WTC11 (cell line): ENCODE measurements around the gene ARTN. TPM values are rescaled to one million over a fixed set of nuclear protein-coding genes. Genes with fewer than 3 reads are reported as not detected.

Experiments used
- ATAC-seq: fragments of 200-7000 bp; cut with Tn5 transposase; 2 replicates; pipeline ENCODE4 v1.10.0; 2021; ENCODE audit warnings: mild to moderate bottlenecking, moderate library complexity
- CTCF ChIA-PET: fragments of 300-600 bp; sonication (Branson Sonifier 250); formaldehyde crosslinking; loops from one replicate; lab custom pipeline; 2021; ENCODE audit warnings: antibody characterized with exemption; lab: Charles Lee
- POLR2A ChIA-PET: fragments of 350-600 bp; sonication (Branson Sonifier 250); formaldehyde crosslinking; loops from one replicate; lab custom pipeline; 2021; ENCODE audit warnings: antibody characterized with exemption; lab: Charles Lee
- DNase-seq: peaks from one replicate; pipeline ENCODE4 v3.0.0; 2021; ENCODE audit warnings: low spot score
- H3K27ac Mint-ChIP-seq: 2 replicates; pipeline ENCODE4 v1.8.0; 2021; ENCODE audit warnings: mixed read lengths
- H3K27me3 Mint-ChIP-seq: 2 replicates; pipeline ENCODE4 v1.8.0; 2021; ENCODE audit warnings: low read depth, mild to moderate bottlenecking, moderate library complexity, mixed read lengths
- H3K36me3 Mint-ChIP-seq: 2 replicates; pipeline ENCODE4 v1.8.0; 2021; ENCODE audit warnings: mixed read lengths
- H3K4me1 Mint-ChIP-seq: 2 replicates; pipeline ENCODE4 v1.8.0; 2022; ENCODE audit warnings: mixed read lengths
- H3K4me3 Mint-ChIP-seq: 2 replicates; pipeline ENCODE4 v1.8.0; 2021; ENCODE audit warnings: mild to moderate bottlenecking, moderate library complexity, mixed read lengths
- H3K9me3 Mint-ChIP-seq: 2 replicates; pipeline ENCODE4 v1.8.0; 2021; ENCODE audit warnings: mixed read lengths
- FOXK1 ChIP-seq: sonication (generic); formaldehyde crosslinking; IDR thresholded peaks from 2 replicates; pipeline ENCODE4 v1.8.0; 2022; ENCODE audit warnings: mild to moderate bottlenecking, moderate library complexity, missing genetic modification reagents
- GTF2I ChIP-seq: fragments of 250-450 bp; sonication (Bioruptor Pico); conservative IDR thresholded peaks from 2 replicates; pipeline ENCODE4 v1.4.0; 2021; ENCODE audit warnings: mild to moderate bottlenecking
- OVOL2 ChIP-seq: fragments of 250-450 bp; sonication (Bioruptor Pico); IDR thresholded peaks from 2 replicates; pipeline ENCODE4 v1.9.0; 2021; ENCODE audit warnings: mild to moderate bottlenecking, borderline replicate concordance
- SMAD4 ChIP-seq: sonication (generic); formaldehyde crosslinking; IDR thresholded peaks from 2 replicates; pipeline ENCODE4 v1.8.0; 2022; ENCODE audit warnings: mild to moderate bottlenecking, missing genetic modification reagents
- ZNF263 ChIP-seq: sonication (generic); formaldehyde crosslinking; IDR thresholded peaks from 2 replicates; pipeline ENCODE4 v1.8.1; 2022; ENCODE audit warnings: low read depth, mild to moderate bottlenecking, moderate library complexity, missing genetic modification reagents
- total RNA-seq: library from RNA; stranded (reverse); gene quantifications from 3 replicates; pipeline ENCODE4 v1.2.3, GENCODE V29; 2021
- TF ChIP-seq, protein P1 (sequence below): sonication (generic); formaldehyde crosslinking; IDR thresholded peaks from 2 replicates; pipeline ENCODE4 v1.8.0; 2022; ENCODE audit warnings: missing genetic modification reagents
- TF ChIP-seq, protein P2 (sequence below): sonication (generic); formaldehyde crosslinking; conservative IDR thresholded peaks from 2 replicates; pipeline ENCODE4 v1.8.1; 2023; ENCODE audit warnings: mild to moderate bottlenecking, low read depth, missing genetic modification reagents, moderate library complexity
- TF ChIP-seq, protein P3 (sequence below): fragments of 200-600 bp; IDR thresholded peaks from 2 replicates; pipeline ENCODE4 v1.8.0; 2022; ENCODE audit warnings: antibody characterized with exemption
- TF ChIP-seq, protein P4 (sequence below): fragments of 250-450 bp; sonication (Bioruptor Pico); IDR thresholded peaks from 2 replicates; pipeline ENCODE4 v1.9.0; 2021; ENCODE audit warnings: mild to moderate bottlenecking, borderline replicate concordance
- TF ChIP-seq, protein P5 (sequence below): fragments of 250-450 bp; sonication (Bioruptor Pico); IDR thresholded peaks from 2 replicates; pipeline ENCODE4 v1.9.0; 2021; ENCODE audit warnings: moderate library complexity, mild to moderate bottlenecking, inconsistent platforms, borderline replicate concordance
- TF ChIP-seq, protein P6 (sequence below): sonication (generic); formaldehyde crosslinking; IDR thresholded peaks from 2 replicates; pipeline ENCODE4 v1.8.0; 2023; ENCODE audit warnings: mild to moderate bottlenecking, missing genetic modification reagents
- TF ChIP-seq, protein P7 (sequence below): sonication (generic); formaldehyde crosslinking; IDR thresholded peaks from 2 replicates; pipeline ENCODE4 v1.8.1; 2022; ENCODE audit warnings: mild to moderate bottlenecking, moderate library complexity, missing genetic modification reagents
- TF ChIP-seq, protein P8 (sequence below): sonication (generic); formaldehyde crosslinking; IDR thresholded peaks from 2 replicates; pipeline ENCODE4 v1.8.0; 2023; ENCODE audit warnings: missing genetic modification reagents
- TF ChIP-seq, protein P9 (sequence below): sonication (generic); formaldehyde crosslinking; IDR thresholded peaks from 2 replicates; pipeline ENCODE4 v1.8.1; 2023; ENCODE audit warnings: mild to moderate bottlenecking, missing genetic modification reagents, borderline replicate concordance

Gene ARTN
- total RNA-seq, 1 experiment from 2014 or later, result 28.5 TPM

DNA sequence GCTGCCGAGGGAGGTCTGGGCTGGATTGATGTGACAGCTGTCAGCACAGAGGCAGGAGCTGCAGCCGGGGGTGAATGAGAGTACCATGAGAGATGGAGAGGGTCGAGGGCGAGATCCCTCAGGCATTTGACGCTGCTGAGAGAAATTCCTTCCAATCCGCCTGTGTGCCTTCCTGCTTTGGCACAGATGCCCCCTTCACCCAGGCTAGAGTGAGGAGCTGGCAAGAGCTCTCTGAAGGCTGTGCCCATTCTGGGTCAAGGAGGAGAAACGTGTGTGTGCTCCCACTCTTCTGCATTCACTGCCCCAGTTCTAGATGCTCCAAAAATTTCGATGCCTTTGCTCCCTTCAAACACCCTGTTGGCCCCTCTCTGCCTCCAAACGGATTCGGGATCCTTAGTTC is 4.8 kb downstream of the ARTN start:
- ChIA-PET CTCF (interaction anchor here (0.8 to 11.9 kb wide), 4 partner anchors 36 to 172 kb away, joined by 3 to 992 read pairs (median 3); partner anchors contain the start of gene ATP6V0B), POLR2A (no interaction called here)
- Mint-ChIP-seq H3K9me3 (no peaks in the 10 kb centered on the region), H3K36me3 (no peaks in the 10 kb centered on the region), H3K27ac (no peak overlapping the region; the same call in 1 of the 2 replicates), H3K4me3 (no peak overlapping the region), H3K27me3 (no peaks in the 10 kb centered on the region; the same call in 1 of the 2 replicates), H3K4me1 (peaks cover 58% of the 10 kb centered on the region)
- no peak for DNase-seq
- ATAC-seq, result no peak
- TF ChIP-seq, protein P1, sequence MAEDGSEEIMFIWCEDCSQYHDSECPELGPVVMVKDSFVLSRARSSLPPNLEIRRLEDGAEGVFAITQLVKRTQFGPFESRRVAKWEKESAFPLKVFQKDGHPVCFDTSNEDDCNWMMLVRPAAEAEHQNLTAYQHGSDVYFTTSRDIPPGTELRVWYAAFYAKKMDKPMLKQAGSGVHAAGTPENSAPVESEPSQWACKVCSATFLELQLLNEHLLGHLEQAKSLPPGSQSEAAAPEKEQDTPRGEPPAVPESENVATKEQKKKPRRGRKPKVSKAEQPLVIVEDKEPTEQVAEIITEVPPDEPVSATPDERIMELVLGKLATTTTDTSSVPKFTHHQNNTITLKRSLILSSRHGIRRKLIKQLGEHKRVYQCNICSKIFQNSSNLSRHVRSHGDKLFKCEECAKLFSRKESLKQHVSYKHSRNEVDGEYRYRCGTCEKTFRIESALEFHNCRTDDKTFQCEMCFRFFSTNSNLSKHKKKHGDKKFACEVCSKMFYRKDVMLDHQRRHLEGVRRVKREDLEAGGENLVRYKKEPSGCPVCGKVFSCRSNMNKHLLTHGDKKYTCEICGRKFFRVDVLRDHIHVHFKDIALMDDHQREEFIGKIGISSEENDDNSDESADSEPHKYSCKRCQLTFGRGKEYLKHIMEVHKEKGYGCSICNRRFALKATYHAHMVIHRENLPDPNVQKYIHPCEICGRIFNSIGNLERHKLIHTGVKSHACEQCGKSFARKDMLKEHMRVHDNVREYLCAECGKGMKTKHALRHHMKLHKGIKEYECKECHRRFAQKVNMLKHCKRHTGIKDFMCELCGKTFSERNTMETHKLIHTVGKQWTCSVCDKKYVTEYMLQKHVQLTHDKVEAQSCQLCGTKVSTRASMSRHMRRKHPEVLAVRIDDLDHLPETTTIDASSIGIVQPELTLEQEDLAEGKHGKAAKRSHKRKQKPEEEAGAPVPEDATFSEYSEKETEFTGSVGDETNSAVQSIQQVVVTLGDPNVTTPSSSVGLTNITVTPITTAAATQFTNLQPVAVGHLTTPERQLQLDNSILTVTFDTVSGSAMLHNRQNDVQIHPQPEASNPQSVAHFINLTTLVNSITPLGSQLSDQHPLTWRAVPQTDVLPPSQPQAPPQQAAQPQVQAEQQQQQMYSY, result no peak
- no peak for TF ChIP-seq FOXK1 (CRISPR knock-in tag)
- no peak for TF ChIP-seq GTF2I (CRISPR knock-in tag)
- TF ChIP-seq SMAD4, result no peak
- TF ChIP-seq, protein P2, sequence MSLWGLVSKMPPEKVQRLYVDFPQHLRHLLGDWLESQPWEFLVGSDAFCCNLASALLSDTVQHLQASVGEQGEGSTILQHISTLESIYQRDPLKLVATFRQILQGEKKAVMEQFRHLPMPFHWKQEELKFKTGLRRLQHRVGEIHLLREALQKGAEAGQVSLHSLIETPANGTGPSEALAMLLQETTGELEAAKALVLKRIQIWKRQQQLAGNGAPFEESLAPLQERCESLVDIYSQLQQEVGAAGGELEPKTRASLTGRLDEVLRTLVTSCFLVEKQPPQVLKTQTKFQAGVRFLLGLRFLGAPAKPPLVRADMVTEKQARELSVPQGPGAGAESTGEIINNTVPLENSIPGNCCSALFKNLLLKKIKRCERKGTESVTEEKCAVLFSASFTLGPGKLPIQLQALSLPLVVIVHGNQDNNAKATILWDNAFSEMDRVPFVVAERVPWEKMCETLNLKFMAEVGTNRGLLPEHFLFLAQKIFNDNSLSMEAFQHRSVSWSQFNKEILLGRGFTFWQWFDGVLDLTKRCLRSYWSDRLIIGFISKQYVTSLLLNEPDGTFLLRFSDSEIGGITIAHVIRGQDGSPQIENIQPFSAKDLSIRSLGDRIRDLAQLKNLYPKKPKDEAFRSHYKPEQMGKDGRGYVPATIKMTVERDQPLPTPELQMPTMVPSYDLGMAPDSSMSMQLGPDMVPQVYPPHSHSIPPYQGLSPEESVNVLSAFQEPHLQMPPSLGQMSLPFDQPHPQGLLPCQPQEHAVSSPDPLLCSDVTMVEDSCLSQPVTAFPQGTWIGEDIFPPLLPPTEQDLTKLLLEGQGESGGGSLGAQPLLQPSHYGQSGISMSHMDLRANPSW (CRISPR knock-in tag), result no peak
- TF ChIP-seq, protein P3, sequence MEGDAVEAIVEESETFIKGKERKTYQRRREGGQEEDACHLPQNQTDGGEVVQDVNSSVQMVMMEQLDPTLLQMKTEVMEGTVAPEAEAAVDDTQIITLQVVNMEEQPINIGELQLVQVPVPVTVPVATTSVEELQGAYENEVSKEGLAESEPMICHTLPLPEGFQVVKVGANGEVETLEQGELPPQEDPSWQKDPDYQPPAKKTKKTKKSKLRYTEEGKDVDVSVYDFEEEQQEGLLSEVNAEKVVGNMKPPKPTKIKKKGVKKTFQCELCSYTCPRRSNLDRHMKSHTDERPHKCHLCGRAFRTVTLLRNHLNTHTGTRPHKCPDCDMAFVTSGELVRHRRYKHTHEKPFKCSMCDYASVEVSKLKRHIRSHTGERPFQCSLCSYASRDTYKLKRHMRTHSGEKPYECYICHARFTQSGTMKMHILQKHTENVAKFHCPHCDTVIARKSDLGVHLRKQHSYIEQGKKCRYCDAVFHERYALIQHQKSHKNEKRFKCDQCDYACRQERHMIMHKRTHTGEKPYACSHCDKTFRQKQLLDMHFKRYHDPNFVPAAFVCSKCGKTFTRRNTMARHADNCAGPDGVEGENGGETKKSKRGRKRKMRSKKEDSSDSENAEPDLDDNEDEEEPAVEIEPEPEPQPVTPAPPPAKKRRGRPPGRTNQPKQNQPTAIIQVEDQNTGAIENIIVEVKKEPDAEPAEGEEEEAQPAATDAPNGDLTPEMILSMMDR, result no peak
- TF ChIP-seq, protein P4, sequence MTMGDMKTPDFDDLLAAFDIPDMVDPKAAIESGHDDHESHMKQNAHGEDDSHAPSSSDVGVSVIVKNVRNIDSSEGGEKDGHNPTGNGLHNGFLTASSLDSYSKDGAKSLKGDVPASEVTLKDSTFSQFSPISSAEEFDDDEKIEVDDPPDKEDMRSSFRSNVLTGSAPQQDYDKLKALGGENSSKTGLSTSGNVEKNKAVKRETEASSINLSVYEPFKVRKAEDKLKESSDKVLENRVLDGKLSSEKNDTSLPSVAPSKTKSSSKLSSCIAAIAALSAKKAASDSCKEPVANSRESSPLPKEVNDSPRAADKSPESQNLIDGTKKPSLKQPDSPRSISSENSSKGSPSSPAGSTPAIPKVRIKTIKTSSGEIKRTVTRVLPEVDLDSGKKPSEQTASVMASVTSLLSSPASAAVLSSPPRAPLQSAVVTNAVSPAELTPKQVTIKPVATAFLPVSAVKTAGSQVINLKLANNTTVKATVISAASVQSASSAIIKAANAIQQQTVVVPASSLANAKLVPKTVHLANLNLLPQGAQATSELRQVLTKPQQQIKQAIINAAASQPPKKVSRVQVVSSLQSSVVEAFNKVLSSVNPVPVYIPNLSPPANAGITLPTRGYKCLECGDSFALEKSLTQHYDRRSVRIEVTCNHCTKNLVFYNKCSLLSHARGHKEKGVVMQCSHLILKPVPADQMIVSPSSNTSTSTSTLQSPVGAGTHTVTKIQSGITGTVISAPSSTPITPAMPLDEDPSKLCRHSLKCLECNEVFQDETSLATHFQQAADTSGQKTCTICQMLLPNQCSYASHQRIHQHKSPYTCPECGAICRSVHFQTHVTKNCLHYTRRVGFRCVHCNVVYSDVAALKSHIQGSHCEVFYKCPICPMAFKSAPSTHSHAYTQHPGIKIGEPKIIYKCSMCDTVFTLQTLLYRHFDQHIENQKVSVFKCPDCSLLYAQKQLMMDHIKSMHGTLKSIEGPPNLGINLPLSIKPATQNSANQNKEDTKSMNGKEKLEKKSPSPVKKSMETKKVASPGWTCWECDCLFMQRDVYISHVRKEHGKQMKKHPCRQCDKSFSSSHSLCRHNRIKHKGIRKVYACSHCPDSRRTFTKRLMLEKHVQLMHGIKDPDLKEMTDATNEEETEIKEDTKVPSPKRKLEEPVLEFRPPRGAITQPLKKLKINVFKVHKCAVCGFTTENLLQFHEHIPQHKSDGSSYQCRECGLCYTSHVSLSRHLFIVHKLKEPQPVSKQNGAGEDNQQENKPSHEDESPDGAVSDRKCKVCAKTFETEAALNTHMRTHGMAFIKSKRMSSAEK (CRISPR knock-in tag), result no peak
- TF ChIP-seq, protein P5, sequence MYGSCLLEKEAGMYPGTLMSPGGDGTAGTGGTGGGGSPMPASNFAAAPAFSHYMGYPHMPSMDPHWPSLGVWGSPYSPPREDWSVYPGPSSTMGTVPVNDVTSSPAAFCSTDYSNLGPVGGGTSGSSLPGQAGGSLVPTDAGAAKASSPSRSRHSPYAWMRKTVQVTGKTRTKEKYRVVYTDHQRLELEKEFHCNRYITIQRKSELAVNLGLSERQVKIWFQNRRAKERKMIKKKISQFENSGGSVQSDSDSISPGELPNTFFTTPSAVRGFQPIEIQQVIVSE (CRISPR knock-in tag), result no peak
- no peak for TF ChIP-seq ZNF263 (CRISPR knock-in tag)
- TF ChIP-seq, protein P6, sequence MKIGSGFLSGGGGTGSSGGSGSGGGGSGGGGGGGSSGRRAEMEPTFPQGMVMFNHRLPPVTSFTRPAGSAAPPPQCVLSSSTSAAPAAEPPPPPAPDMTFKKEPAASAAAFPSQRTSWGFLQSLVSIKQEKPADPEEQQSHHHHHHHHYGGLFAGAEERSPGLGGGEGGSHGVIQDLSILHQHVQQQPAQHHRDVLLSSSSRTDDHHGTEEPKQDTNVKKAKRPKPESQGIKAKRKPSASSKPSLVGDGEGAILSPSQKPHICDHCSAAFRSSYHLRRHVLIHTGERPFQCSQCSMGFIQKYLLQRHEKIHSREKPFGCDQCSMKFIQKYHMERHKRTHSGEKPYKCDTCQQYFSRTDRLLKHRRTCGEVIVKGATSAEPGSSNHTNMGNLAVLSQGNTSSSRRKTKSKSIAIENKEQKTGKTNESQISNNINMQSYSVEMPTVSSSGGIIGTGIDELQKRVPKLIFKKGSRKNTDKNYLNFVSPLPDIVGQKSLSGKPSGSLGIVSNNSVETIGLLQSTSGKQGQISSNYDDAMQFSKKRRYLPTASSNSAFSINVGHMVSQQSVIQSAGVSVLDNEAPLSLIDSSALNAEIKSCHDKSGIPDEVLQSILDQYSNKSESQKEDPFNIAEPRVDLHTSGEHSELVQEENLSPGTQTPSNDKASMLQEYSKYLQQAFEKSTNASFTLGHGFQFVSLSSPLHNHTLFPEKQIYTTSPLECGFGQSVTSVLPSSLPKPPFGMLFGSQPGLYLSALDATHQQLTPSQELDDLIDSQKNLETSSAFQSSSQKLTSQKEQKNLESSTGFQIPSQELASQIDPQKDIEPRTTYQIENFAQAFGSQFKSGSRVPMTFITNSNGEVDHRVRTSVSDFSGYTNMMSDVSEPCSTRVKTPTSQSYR (CRISPR knock-in tag), result no peak
- TF ChIP-seq OVOL2 (CRISPR knock-in tag), result no peak
- TF ChIP-seq, protein P7, sequence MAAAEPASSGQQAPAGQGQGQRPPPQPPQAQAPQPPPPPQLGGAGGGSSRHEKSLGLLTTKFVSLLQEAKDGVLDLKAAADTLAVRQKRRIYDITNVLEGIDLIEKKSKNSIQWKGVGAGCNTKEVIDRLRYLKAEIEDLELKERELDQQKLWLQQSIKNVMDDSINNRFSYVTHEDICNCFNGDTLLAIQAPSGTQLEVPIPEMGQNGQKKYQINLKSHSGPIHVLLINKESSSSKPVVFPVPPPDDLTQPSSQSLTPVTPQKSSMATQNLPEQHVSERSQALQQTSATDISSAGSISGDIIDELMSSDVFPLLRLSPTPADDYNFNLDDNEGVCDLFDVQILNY (CRISPR knock-in tag), result no peak
- TF ChIP-seq, protein P8, sequence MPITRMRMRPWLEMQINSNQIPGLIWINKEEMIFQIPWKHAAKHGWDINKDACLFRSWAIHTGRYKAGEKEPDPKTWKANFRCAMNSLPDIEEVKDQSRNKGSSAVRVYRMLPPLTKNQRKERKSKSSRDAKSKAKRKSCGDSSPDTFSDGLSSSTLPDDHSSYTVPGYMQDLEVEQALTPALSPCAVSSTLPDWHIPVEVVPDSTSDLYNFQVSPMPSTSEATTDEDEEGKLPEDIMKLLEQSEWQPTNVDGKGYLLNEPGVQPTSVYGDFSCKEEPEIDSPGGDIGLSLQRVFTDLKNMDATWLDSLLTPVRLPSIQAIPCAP (CRISPR knock-in tag), result no peak
- TF ChIP-seq, protein P9, sequence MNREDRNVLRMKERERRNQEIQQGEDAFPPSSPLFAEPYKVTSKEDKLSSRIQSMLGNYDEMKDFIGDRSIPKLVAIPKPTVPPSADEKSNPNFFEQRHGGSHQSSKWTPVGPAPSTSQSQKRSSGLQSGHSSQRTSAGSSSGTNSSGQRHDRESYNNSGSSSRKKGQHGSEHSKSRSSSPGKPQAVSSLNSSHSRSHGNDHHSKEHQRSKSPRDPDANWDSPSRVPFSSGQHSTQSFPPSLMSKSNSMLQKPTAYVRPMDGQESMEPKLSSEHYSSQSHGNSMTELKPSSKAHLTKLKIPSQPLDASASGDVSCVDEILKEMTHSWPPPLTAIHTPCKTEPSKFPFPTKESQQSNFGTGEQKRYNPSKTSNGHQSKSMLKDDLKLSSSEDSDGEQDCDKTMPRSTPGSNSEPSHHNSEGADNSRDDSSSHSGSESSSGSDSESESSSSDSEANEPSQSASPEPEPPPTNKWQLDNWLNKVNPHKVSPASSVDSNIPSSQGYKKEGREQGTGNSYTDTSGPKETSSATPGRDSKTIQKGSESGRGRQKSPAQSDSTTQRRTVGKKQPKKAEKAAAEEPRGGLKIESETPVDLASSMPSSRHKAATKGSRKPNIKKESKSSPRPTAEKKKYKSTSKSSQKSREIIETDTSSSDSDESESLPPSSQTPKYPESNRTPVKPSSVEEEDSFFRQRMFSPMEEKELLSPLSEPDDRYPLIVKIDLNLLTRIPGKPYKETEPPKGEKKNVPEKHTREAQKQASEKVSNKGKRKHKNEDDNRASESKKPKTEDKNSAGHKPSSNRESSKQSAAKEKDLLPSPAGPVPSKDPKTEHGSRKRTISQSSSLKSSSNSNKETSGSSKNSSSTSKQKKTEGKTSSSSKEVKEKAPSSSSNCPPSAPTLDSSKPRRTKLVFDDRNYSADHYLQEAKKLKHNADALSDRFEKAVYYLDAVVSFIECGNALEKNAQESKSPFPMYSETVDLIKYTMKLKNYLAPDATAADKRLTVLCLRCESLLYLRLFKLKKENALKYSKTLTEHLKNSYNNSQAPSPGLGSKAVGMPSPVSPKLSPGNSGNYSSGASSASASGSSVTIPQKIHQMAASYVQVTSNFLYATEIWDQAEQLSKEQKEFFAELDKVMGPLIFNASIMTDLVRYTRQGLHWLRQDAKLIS, result no peak
